ENCODE results near the gene LY6G6F. TPM values are rescaled to one million over a fixed set of nuclear protein-coding genes. Genes with fewer than 3 reads are reported as not detected.

Gene LY6G6F
- total and polyA plus RNA-seq, 2 of the 13 experiments (the other 11 are each of a cell fraction or from before 2014, with no cell fraction given): not detected

GRCh38 chr6:31664790-31665500 lies 41.7 kb upstream of the LY6G6F start, which contains the start of gene GPANK1 (continued):
- TF ChIP-seq RCOR2 (CRISPR knock-in tag; IDR thresholded peaks at IDR 0.05): no peak
- peak; percentile 24; the same call in 1 of the 2 replicates for TF ChIP-seq MXD4 (CRISPR knock-in tag; IDR thresholded peaks at IDR 0.05)
- 0 out of 2 replicates have a peak, but pooled peaks have one; percentile 67 for TF ChIP-seq PITX1 (CRISPR knock-in tag; IDR thresholded peaks at IDR 0.05)
- TF ChIP-seq ZNF275 (CRISPR knock-in tag; IDR thresholded peaks at IDR 0.05; ENCODE audit: borderline replicate concordance): no peak
- peak; percentile 74 for TF ChIP-seq SP4 (CRISPR knock-in tag; IDR thresholded peaks at IDR 0.05)
- no peak for TF ChIP-seq TERF1 (CRISPR knock-in tag; IDR thresholded peaks at IDR 0.05)
- 0 out of 2 replicates have a peak, but pooled peaks have one; percentile 63 for TF ChIP-seq FOXM1 (CRISPR knock-in tag; IDR thresholded peaks at IDR 0.05)

GRCh38 chr6:31665501-31666336 lies 40.9 kb upstream of the LY6G6F start, which contains the start of gene CSNK2B:
Gene CSNK2B, plus strand, starts transcription at chr6:31666080. Its CDS starts 752 bp downstream, at chr6:31666832.
- peak within 1 kb of the TSS; percentile 94 for H3K4me2 ChIP-seq (ENCODE audit: low read depth, low read length)
- 1% methylated on average over 55 of the region's 63 CpGs for WGBS (ENCODE audit: low lambda C conversion rate)
- FAIRE-seq (peak; percentile 84), ATAC-seq (peak; percentile 83), DNase-seq (ENCODE audit: low spot score) (peak; percentile 99)
- no peaks in the 10 kb centered on the region for H4K20me1 ChIP-seq (ENCODE audit: insufficient read depth, low read length)
- H3K27me3 ChIP-seq (ENCODE audit: control insufficient read depth in 1 of 2, insufficient read depth in 2 of 2, low read length in 2 of 2): no peaks in the 10 kb centered on the region; a peak in 1 of 5 replicates
- peak within 1 kb of the TSS; percentile 99 for H3K27ac ChIP-seq (ENCODE audit: extremely low read length, insufficient read depth, low read length)
- no peaks in the 10 kb centered on the region for H3K9me3 ChIP-seq (ENCODE audit: low read length)
- ChIA-PET POLR2A (interaction anchor here (0.6 to 7.4 kb wide), 28 partner anchors 12 to 512 kb away, joined by 3 to 438 read pairs (median 4); partner anchors contain the start of genes ABHD16A, APOM, ATP6V1G2 and BAG6), CTCF (ENCODE audit: low intra/inter-chr PET ratio, low total read pairs) (no interaction called here)
- intact Hi-C loops (cut with micrococcal nuclease; ENCODE audit: unreplicated experiment): loop anchor here (1.0 to 5.0 kb wide), 3 partner anchors 43 to 167 kb away; partner anchors contain the start of gene PRRC2A
- BruUV-seq (replicated peaks): no TSS peak
- H3K36me3 ChIP-seq (replicated peaks in 1 of 2; ENCODE audit: control insufficient read depth in 1 of 2, insufficient read depth in 2 of 2, low read length in 2 of 2): peaks cover 25 to 48% of the 10 kb centered on the region in 2 experiments
- peak within 1 kb of the TSS; percentile 98 for H3K9ac ChIP-seq (ENCODE audit: insufficient read depth, low read depth, low read length)
- peaks cover 58% of the 10 kb centered on the region for H3K79me2 ChIP-seq (ENCODE audit: insufficient read depth, low read length)
- no peak within 1 kb of the TSS for H2AFZ ChIP-seq (ENCODE audit: low read length)
- H3K4me1 ChIP-seq (ENCODE audit: insufficient read depth, low read length): peaks cover 71% of the 10 kb centered on the region
- peak within 1 kb of the TSS; percentile 93 to 98 (median 94) for H3K4me3 ChIP-seq (replicated peaks in 1 of 3; ENCODE audit: insufficient read depth in 1 of 3, low read depth in 2 of 3, low read length in 3 of 3)
- in situ Hi-C loops (cut with HindIII; ENCODE audit: extremely low pct_ligation_motif_present, low pct_unique_long_range_greater_than_20kb): no loop called here
- TF ChIP-seq MAF1 (CRISPR knock-in tag; IDR thresholded peaks at IDR 0.05; ENCODE audit: borderline replicate concordance) (no peak), NONO (IDR thresholded peaks at IDR 0.05) (no peak), NONO (CRISPR knock-in tag; conservative IDR thresholded peaks at IDR 0.05) (no peak), ZBTB7B (CRISPR knock-in tag; IDR thresholded peaks at IDR 0.05) (no peak), TOE1 (CRISPR knock-in tag; IDR thresholded peaks at IDR 0.05) (no peak), TCF7L2 (IDR thresholded peaks at IDR 0.05; ENCODE audit: low read depth, low read length) (no peak), ZNF503 (CRISPR knock-in tag; IDR thresholded peaks at IDR 0.05) (no peak; the same call in 1 of the 2 replicates), DMAP1 (CRISPR knock-in tag; IDR thresholded peaks at IDR 0.05) (peak; percentile 91), ZNF703 (CRISPR knock-in tag; IDR thresholded peaks at IDR 0.05; ENCODE audit: borderline replicate concordance) (0 out of 2 replicates have a peak, but pooled peaks have one; percentile 28)
